Adrenal gland (tissue), 5 donors: ENCODE results near the gene CAPZA2.

Experiments
- POLR2A ChIP-seq, 2 donors: fragments of 450-650 bp; IDR thresholded peaks; one replicate each; pipeline ENCODE4 v1.6.1; 2017; ENCODE audit warnings: antibody characterized with exemption in 2 of 2, mild to moderate bottlenecking in 2 of 2, moderate library complexity in 1 of 2
- TF ChIP-seq, protein P1 (sequence below), 6 experiments: fragments of 450-650 bp in 4 of 6; fragments of 200-600 bp in 2 of 6; sonication (generic) in 1 of 6; IDR thresholded peaks; 1 replicate in 5 of 6; 2 replicates in 1 of 6; pipeline versions ENCODE4 v1.5.1 to v1.8.0; 2016 to 2021; ENCODE audit warnings: antibody characterized with exemption in 6 of 6, mild to moderate bottlenecking in 2 of 6, moderate library complexity in 1 of 6
- donor health status: DM: no; HTN: no; CAD: no.

- TF ChIP-seq, protein P1, sequence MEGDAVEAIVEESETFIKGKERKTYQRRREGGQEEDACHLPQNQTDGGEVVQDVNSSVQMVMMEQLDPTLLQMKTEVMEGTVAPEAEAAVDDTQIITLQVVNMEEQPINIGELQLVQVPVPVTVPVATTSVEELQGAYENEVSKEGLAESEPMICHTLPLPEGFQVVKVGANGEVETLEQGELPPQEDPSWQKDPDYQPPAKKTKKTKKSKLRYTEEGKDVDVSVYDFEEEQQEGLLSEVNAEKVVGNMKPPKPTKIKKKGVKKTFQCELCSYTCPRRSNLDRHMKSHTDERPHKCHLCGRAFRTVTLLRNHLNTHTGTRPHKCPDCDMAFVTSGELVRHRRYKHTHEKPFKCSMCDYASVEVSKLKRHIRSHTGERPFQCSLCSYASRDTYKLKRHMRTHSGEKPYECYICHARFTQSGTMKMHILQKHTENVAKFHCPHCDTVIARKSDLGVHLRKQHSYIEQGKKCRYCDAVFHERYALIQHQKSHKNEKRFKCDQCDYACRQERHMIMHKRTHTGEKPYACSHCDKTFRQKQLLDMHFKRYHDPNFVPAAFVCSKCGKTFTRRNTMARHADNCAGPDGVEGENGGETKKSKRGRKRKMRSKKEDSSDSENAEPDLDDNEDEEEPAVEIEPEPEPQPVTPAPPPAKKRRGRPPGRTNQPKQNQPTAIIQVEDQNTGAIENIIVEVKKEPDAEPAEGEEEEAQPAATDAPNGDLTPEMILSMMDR (IDR thresholded peaks at IDR 0.05), result no peak
- no peak for TF ChIP-seq POLR2A (IDR thresholded peaks at IDR 0.05)
Measured at GRCh38 chr7:116812860-116813259, 49.5 kb upstream of the CAPZA2 start.
